GM11168 (cell line): Measurements from ENCODE around the gene DGCR2.
"Not testable (repeated sequence)": the region's sequence is repeated elsewhere in the genome, so short reads cannot be mapped to it uniquely, and the experiment has no call there.

ENCODE experiments used
- in situ Hi-C: fragments of 300-500 bp; cut with MboI; formaldehyde crosslinking; loops from one replicate; pipeline ENCODE4 v1.12.0; 2022; ENCODE audit warnings: low sequenced_read_pairs; ENCODE audit not compliant: unreplicated experiment

DGCR2 gene

GRCh38 chr22:19086896-19087295, 35.3 kb downstream of the DGCR2 start:
- in situ Hi-C loops: no loop called here

- in situ Hi-C loops: no loop called here
Observed at GRCh38 chr22:19086417-19086816, 35.8 kb downstream of the DGCR2 start.

- in situ Hi-C loops: no loop called here
Observed at GRCh38 chr22:19085233-19085718, 36.9 kb downstream of the DGCR2 start.

- in situ Hi-C loops: not testable (repeated sequence)
Observed at GRCh38 chr22:19084586-19084985, 37.6 kb downstream of the DGCR2 start.

- in situ Hi-C loops: not testable (repeated sequence)
Observed at GRCh38 chr22:19084126-19084525, 38.1 kb downstream of the DGCR2 start.

GRCh38 chr22:19082793-19083192, 39.4 kb downstream of the DGCR2 start:
- in situ Hi-C loops: no loop called here

- in situ Hi-C loops: no loop called here
Observed at GRCh38 chr22:19082101-19082500, 40.1 kb downstream of the DGCR2 start.

GRCh38 chr22:19081351-19081750, 40.9 kb downstream of the DGCR2 start:
- in situ Hi-C loops: no loop called here

GRCh38 chr22:19080853-19081252, 41.4 kb downstream of the DGCR2 start:
- in situ Hi-C loops: no loop called here

GRCh38 chr22:19079691-19080090, 42.5 kb downstream of the DGCR2 start:
- in situ Hi-C loops: no loop called here

GRCh38 chr22:19075404-19075803, 46.8 kb downstream of the DGCR2 start:
- in situ Hi-C loops: no loop called here

GRCh38 chr22:19072853-19073252, 49.4 kb downstream of the DGCR2 start:
- in situ Hi-C loops: not testable (repeated sequence)

- in situ Hi-C loops: no loop called here
Observed at GRCh38 chr22:19070397-19071169, 51.6 kb downstream of the DGCR2 start.

GRCh38 chr22:19069451-19069850, 52.8 kb downstream of the DGCR2 start:
- in situ Hi-C loops: no loop called here

- in situ Hi-C loops: no loop called here
Observed at GRCh38 chr22:19068784-19069271, 53.4 kb downstream of the DGCR2 start.

- in situ Hi-C loops: no loop called here
Observed at GRCh38 chr22:19067696-19068348, 54.4 kb downstream of the DGCR2 start.

GRCh38 chr22:19066531-19067271, 55.5 kb downstream of the DGCR2 start:
- in situ Hi-C loops: no loop called here

GRCh38 chr22:19065929-19066328, 56.3 kb downstream of the DGCR2 start:
- in situ Hi-C loops: no loop called here

GRCh38 chr22:19065298-19065859, 56.8 kb downstream of the DGCR2 start:
- in situ Hi-C loops: no loop called here

GRCh38 chr22:19064354-19065054, 57.7 kb downstream of the DGCR2 start:
- in situ Hi-C loops: no loop called here
